GM10266 (cell line): ENCODE results near the gene KIAA1671.

ENCODE experiments used
- DNase-seq: peaks from one replicate; pipeline ENCODE4 v3.0.0; 2012; ENCODE audit errors: extremely low spot score
- CTCF ChIP-seq: IDR thresholded peaks from 2 replicates; pipeline ENCODE4 v1.5.1; 2012; ENCODE audit warnings: mild to moderate bottlenecking, low read depth; ENCODE audit not compliant: control insufficient read depth, insufficient read depth; ENCODE audit errors: missing control alignments

Gene KIAA1671

GRCh38 chr22:25160120-25160996 lies 207.8 kb downstream of the KIAA1671 start:
- no peak for TF ChIP-seq CTCF
- no peak for DNase-seq

DNA sequence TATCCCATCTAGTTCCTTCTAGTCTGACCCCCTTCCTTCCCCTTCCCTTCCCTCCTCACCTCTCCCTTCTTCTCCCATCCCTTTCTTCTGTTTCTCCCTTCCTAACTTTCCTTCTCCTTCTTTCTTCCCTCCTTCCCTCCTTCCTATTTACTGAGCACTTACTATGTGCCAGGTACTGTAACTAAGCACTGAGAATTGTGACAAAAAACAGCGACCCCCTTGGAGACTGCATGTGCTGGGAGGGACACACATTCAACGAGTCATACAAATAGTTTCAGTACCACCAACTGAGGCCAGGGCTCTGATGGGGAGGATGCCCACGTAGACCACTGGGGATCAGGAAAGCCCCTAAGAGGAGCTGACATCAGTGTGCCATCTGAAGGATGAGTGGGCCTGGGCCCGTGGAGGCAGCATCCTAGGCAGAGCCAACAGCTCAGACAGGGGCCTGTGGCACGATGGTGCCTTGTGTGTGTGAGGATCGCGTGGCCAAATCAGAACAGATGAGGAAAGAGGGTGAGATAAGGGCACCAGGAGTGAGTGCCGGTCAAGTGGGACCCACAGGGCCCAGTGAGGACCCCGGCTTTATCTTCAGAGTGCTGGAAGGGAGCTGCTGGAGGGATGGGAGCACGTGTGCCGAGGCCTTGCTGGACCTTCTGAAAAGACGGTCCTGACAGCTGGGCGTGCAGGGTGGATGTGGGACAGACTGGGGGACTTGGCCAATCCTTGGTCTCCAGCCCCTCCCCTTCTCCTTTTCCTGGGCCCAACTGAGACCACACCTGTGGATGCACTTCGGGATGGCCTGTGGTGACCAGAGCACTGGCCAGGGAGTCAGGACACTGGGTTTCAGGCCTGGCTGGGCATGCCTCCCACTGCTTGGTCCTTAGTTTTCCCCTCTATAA lies 208.8 kb downstream of the KIAA1671 start:
- no peak for TF ChIP-seq CTCF
- no peak for DNase-seq

GRCh38 chr22:25161916-25162530 lies 209.5 kb downstream of the KIAA1671 start:
- TF ChIP-seq CTCF = no peak
- DNase-seq = no peak

GRCh38 chr22:25162561-25162960 lies 210.0 kb downstream of the KIAA1671 start:
- DNase-seq = no peak
- TF ChIP-seq CTCF = no peak

- DNase-seq = no peak
- no peak for TF ChIP-seq CTCF
These were observed 213.3 kb downstream of the KIAA1671 start for GRCh38 chr22:25165785-25166184.

GRCh38 chr22:25166266-25167040 lies 213.9 kb downstream of the KIAA1671 start:
- DNase-seq = no peak
- TF ChIP-seq CTCF = no peak
